HG03571 (cell line): ENCODE data around the gene NHERF1.

Source experiments
- ATAC-seq: cut with Tn5 transposase; IDR thresholded peaks from one replicate; pipeline ENCODE4 v1.9.1; 2021; ENCODE audit not compliant: unreplicated experiment

The NHERF1 gene

DNA sequence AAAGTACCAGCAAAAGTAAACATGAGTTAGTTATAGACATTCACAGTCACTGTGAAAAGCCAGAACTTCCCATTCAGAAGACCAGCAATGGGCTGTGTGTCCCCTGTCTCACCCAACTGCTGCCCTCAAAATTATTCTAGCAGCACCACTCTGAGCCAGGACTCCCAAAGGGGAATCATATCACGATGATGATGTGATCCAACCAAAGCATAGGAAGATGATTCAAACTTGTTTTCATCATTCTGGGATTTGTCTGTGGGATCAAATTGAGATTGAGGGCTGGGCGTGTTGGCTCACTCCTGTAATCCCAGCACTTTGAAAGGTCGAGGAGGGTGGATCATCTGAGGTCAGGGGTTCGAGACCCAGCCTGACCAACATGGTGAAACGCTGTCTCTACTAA lies 34.1 kb downstream of the NHERF1 start:
- ATAC-seq = no peak

GRCh38 chr17:74784125-74784810 lies 35.8 kb downstream of the NHERF1 start:
- ATAC-seq = no peak

DNA sequence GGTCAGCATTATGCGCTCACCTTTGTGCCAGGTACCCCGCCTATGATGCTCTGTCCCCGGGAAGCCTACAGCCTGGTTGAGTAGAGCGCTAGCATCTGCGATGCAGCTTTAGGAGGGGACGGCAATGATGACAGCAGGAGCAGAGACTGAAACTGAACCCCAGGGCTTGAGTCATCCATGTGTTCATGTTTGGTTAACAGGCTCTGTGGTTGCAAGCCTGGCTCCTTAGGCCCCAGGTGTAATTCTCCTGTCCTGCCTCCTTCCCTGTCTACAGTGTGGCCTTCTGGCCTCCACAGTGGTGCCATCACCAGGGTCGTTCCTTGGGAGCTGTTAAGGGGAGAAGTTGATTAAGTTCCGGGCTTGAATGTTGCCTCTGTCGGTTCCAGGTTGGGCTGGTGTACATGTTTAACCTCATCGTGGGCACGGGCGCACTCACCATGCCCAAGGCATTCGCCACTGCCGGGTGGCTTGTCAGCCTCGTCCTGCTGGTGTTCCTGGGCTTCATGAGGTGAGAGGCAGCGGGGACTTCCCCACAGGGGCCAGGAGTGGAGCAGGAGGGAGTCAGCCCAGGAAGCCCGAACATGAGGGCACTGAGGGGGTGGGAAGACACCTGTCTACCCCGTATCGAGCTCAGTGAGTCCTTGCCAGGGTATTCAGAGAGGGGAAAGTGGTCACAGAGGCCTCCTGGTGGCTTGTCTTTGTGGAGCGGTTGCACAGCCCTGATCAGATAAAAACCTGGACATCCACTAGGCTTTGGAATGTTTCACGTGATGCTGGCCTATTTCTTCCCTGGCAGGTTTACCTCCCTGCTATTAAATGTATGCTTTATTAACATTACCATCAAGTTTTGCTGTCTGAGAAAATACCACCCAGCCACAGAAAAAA lies 36.9 kb downstream of the NHERF1 start:
- ATAC-seq = no peak

- ATAC-seq = no peak
These were observed 37.5 kb downstream of the NHERF1 start for GRCh38 chr17:74785981-74786360.

- ATAC-seq = no peak
These were observed 38.1 kb downstream of the NHERF1 start for GRCh38 chr17:74786431-74787055.

- ATAC-seq = no peak
These were observed 42.0 kb downstream of the NHERF1 start for GRCh38 chr17:74790161-74791058.

DNA sequence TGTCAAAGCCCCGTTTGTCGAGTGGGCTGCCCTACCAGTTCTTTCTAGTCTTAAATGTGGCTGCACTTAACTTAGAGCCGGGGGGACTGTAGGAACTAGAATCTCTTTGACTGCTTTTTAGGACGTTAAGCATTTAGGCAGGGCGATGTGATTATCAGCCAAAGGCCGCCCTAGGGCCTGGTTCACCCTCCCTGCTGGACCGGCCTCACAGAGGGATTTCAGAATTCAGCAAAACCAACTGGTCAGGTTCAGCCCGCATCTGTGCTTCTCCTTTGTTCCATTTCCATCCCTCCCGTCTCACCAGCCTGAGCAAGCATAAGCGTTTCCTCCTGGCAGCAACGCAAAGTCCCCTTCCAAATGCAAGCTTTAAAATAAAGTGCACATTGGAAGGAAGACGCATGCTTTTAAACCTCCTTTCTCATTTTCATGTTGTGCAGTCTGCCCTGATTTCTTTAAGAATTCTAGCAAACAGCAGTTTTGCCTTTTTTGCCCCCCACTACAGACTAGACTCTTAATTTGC lies 44.2 kb downstream of the NHERF1 start:
- no peak for ATAC-seq

- no peak for ATAC-seq
These were observed 47.0 kb downstream of the NHERF1 start for GRCh38 chr17:74795327-74796020.

DNA sequence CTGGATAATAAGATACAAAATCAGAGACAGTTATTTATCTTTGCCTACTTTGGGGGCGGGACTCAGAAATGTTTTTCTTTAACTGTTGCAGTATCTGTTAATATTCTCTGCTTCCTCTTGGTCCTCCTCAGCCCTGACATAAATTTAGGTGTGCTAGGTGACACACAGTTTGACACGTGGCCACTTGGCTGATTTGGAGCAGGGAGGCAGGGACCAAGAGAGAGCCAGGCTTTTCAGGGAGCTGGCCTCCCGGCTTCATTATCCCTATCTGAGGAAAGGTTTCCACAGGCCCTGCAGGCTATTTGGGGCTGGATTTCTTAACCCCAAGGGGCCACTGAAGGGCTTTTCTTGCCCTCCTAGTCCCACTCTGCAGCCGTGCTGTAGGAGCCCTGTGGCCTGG lies 47.8 kb downstream of the NHERF1 start:
- ATAC-seq = no peak

DNA sequence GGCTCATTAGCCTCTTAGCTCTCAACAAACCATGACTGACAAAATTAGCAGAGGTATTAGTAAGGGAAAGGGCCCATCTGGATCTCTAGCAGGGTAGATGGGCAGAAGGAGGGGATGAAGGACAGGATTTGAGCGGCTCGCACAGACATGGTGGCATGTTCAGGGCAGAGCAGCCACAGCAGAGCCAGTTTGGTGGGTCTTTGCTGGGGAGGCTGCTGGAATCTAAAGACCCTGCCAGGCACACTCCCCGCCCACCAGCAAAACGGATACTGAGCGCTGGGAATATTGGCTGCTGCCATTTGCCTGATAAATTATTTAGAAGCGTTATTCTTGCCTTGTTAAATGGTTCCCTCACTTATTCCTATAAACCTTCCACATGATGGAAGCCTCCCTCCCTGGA lies 48.4 kb downstream of the NHERF1 start:
- no peak for ATAC-seq

DNA sequence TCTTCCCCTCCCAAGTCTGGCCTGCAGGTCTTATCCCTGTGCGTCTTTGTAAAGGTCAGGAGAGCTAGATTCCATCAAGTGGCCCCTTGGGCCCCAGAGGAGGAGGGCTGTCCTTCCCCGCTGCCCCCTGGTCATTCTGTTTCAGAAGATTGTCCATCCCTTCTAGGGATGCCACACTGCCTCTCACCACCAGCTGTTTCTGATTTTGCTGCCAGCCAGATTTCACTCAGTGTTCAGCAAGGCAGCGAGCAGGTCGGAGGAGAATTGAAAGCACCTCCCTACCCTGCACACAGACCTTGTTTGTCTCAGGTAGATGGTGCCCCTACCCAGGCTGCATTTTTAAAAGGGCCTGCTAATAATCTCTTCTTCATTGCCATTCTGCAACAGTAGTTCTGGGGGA lies 49.4 kb downstream of the NHERF1 start:
- no peak for ATAC-seq

- ATAC-seq = no peak
These were observed 49.8 kb downstream of the NHERF1 start for GRCh38 chr17:74798239-74798707.

DNA sequence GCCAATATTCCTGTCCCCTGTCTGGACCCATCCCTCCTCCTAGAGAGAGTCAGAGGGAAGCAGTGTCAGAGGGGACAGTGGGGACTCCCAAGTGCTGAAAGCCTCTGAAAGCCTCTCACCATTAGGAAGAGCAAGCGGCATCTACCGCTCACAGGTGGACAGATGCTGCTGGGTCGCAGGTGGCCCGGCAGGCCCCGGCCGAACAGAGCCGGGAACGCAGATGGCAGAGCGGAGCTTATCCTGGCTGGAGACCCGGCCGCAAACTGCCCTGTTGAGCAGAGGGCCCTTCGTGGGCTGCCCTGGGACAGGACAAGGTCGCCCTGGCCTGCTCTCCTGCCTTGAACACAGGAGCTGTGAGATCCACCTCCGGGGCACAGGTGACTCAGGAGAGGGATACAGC lies 50.7 kb downstream of the NHERF1 start:
- no peak for ATAC-seq

- no peak for ATAC-seq
These were observed 52.1 kb downstream of the NHERF1 start for GRCh38 chr17:74800531-74800930.

DNA sequence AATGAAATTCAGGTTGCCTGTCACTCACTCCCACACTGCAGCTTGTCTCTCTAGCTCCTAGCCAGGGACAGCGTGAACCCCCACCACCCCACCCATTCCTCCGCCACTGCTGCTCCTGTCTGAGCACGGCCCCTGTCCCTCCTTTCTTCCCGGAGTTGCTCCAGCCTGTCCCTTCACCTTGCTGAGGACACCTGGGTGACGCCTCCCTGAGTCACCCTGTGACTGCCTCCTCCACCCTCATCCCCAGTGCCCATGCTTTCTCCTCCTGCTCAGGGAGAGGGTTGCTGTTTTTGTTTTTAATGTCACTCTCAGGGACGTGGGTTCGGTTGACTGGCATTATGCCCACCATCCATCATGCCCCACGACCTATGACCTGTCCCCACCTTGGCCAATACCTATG lies 53.5 kb downstream of the NHERF1 start:
- ATAC-seq = no peak

- no peak for ATAC-seq
These were observed 55.0 kb downstream of the NHERF1 start for GRCh38 chr17:74803388-74803930.

DNA sequence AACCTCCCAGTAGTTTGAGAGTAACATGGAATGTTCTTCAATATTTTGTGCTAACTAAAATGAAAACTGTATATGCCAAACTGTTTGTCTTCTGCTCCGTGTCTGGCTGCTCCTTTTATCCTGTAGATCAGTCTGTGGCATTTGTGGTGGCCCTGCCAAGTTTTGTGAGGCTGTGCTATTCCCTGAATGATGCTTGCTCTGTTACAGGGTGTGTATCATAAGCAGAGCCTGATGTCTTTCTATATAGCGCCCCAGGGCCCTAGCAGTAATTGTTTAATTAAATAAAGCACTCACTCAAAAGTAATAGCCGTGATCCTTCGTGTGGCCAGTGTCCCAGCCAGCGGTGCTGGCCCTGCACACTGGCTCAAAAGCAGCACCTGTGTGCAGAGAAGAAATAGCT lies 55.5 kb downstream of the NHERF1 start:
- ATAC-seq = no peak

- no peak for ATAC-seq
These were observed 56.3 kb downstream of the NHERF1 start for GRCh38 chr17:74804683-74805082.

DNA sequence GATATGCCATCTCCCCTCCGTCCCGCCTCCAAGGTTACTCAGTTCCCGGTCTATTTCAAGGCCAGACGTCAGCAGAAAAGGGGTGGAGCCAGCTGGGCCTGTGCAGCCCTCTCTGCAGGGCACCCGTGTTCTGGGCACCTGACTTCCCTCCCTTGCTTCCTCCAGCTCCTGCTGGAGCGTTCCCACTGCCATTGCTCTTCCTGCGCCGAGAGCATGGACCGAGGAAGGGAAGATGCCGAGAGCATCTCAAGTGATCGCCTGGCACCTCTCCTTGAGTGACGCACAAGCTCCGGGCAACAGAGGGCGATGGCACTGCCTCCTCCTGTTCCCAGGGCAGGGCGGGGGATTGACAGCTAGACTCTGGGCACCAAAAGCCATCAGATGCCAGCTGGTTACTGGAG lies 57.2 kb downstream of the NHERF1 start:
- ATAC-seq = no peak

DNA sequence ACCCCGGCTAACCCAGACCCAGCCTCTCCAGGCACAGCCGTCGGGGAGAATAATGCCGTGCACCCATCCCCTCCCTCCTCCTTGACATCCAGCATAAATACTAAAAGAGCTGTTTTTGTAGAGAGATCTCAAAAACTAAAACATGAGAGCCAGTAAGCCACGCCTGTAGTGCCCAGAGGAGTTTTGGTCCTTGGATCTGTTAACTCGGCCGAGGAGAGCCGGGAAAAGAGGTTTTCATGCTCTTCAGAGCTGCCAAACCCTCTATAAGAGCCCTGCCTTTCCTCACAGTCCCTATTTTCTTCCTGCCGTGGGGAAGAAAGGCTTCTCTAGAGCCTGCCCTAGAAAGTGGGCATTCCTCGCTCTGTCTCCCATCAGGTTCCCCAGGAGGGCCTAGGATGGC lies 57.9 kb downstream of the NHERF1 start:
- no peak for ATAC-seq
